ENCODE data around the gene SYT3. TPM values are rescaled to one million over a fixed set of nuclear protein-coding genes. Genes with fewer than 3 reads are reported as not detected.

SYT3 gene
- total RNA-seq, 1 donor from 2014 or later = 0.82 TPM

- no peak for DNase-seq (ENCODE audit: extremely low read depth, low read depth, low spot score)
These were observed 22.3 kb upstream of the SYT3 start for GRCh38 chr19:50661766-50662650.

DNA sequence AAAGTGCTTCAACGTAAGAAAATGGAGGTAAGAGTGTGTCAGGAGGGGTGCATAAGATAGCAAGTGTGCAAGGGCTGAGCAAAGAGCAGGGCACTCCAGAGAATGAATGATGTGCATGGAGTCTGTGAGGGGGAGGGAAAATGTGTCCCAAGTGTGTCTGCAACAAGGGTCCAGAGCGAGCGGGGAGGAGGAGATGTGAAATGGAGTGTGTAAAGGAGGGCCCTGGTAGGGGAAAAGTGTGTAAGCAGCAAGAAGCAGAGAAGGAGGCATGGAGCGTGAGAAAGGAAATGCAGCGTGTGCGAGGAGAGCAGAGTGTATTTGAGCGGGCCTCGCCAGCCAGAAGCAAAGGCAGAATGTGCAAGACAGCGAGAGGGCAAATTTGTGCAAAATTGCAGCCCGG is 21.3 kb upstream of the SYT3 start:
- DNase-seq (ENCODE audit: extremely low read depth, low read depth, low spot score) = no peak

- no peak for DNase-seq (ENCODE audit: extremely low read depth, low read depth, low spot score)
These were observed 20.3 kb upstream of the SYT3 start for GRCh38 chr19:50660088-50660366.

DNA sequence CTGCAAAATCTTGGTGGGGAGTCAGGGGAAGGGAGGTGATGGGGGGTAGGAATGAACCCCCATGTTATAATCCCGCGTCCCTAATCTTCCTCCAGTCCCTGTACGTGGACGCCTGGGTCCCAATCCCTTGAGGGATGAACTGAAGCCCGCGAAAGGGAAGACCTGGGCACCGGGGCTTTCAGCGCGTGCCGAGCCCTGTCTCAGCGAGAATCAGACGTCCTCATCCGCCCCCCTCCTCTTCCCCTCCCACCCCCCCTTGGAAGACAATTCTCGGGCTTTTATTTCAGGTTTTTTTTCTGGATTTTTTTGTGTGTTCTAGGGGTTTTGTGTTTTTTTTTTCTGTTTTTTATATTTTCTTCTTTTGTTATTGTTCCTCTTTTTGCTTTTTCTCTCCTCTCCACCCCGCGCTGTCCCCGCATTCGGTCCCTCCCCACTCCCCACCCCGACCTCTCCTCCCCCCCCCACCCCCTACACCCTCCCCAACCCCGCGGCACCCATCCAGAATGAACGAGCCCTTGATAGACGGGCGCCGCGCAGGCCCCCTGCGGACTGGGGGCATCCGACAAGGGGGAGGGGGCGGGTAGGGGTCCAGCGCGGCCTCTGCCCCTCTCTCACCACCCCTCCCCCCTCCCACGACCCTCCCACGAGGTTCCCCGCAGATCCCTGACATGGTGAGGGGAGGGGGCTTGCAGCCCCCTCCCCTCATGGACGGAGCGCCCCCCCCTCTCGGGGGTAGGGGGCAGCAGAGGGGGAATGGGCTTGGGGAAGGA is 19.8 kb upstream of the SYT3 start:
- no peak for DNase-seq (ENCODE audit: extremely low read depth, low read depth, low spot score)

DNA sequence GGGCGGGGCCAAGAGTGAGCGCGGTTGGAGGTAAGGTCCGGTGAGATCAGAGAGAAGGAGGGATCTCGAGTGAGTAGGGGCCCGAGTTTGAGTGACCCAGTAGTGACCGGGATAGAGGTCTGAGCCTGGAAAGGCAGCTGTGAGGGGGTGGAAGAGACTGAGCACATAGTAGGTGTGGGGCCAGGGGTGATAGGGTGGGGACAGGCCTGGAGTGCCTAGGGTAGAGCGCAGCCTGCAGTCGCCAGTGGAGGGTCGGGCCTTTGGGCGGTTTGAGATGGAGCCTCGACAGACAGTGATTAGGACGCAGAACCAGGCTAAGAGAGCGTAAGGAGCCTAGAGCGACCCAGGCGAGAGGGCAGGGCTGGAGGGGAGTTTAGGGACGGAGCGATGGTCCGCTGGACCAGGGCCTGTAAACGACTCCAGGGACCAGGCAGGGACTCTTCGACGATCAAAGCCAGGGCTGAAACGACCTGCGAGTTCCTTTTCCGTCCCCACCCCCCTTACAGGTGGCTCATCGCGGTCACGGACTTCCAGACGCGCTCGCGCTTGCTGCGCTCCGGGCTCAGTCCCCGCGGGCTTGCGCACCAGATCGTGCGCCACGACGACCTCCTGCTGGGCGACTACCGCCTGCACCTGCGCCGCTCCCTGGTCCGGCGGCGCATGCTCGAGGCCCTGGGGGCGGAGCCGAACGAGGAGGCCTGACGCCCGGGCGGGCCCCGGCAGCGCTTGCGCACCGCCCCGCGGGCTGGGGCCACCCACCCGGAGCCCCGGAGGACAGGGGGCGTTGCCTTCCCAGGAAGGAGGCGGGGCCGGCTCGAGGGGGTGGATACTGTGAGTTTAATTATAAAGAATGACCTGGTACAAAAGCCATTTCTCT is 19.0 kb upstream of the SYT3 start:
- DNase-seq (ENCODE audit: extremely low read depth, low read depth, low spot score) = no peak

GRCh38 chr19:50657712-50658440 is 18.2 kb upstream of the SYT3 start:
- DNase-seq (ENCODE audit: extremely low read depth, low read depth, low spot score) = peak; percentile 87

GRCh38 chr19:50657222-50657669 is 17.6 kb upstream of the SYT3 start:
- DNase-seq (ENCODE audit: extremely low read depth, low read depth, low spot score) = no peak

DNA sequence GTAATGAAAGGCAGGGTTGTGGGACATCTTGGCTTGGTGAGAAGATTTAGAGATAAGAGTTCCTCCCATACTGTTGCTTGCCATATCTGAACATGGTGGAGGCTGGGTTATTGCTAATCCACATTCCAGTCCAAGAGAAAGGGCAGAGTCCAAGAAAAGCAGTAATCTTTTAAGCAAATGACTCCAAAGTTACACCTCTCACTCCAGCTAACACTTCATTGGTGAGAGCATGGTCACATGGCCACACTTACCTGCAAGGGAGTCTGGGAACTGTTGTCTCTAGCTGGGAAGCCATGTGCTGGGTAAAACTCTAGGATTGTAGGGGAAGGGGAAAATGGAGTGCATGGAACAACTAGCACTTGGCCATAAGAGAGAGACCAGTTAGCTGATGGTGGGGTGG is 15.2 kb upstream of the SYT3 start:
- DNase-seq (ENCODE audit: extremely low read depth, low read depth, low spot score) = no peak

DNA sequence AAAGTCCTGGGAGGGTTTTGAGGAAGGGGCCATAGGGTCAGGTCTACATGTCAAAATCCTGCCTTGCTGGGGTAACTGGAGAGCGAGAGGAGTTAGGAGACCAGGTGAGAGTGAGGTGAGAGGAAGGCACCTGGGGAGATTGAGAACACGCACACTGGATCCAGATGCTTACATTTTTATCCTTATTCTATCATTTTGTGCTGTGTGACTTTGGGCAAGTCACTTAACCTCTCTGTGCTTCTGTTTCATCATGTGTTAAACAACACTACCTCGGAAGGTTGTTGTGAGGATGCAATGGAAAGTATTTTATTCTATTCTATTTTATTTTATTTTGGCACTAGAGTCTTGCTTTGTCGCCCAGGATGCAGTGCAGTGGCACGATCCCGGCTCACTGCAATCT is 13.0 kb upstream of the SYT3 start:
- no peak for DNase-seq (ENCODE audit: extremely low read depth, low read depth, low spot score)

- no peak for DNase-seq (ENCODE audit: extremely low read depth, low read depth, low spot score)
These were observed 11.5 kb upstream of the SYT3 start for GRCh38 chr19:50651174-50651573.

DNA sequence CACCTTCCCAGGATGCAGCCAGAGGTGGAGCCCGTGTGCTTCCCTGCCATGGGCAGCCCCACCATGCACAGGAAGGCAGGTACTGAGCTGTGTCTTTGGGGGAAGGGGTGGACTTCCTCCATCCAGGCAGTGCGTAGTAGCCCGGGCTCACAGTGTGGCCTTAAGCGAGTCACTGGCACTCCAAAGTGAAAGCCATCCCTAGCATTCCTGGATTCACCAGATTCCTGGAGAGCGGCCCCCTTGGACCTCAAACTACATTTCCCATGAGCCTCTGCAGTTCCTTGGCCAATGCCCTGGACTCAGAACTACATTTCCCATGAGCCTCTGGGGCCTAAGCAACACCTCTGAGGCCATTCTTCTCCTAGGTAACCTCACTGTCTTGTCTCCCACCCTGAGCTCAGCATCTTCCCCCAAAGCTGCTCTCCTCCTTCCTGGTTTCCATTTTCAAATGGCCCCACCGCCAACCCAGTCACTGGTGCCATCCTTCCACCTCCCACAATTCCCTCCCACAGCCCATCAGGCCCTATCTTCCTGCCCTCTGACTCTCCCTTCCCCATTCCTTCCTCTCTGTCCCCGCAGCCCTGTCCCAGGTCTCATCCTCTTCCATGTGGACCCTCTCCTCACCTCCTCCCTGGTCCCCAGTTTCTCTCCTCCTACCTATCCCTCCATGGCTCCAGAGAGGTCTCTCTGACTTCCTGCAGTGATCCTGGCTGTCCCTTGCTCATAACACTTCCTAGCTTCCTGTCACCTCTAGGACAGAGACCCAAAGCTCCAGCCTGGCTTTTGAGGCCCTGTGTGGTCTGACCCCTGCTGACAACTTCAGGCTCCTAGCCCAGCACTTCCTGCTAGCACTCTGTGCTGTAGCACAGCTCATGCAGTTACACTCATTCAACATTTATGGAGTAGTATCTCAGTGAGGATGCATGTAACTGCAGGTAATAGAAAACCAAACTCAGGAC is 10.0 kb upstream of the SYT3 start, which contains the start of gene C19orf81:
Gene C19orf81, plus strand, starts transcription at position 13 of the 959 bp plus-strand sequence. Its CDS starts 0 bp downstream, at position 13.
- no peak for DNase-seq (ENCODE audit: extremely low read depth, low read depth, low spot score)

GRCh38 chr19:50648659-50649058 is 9.0 kb upstream of the SYT3 start:
- DNase-seq (ENCODE audit: extremely low read depth, low read depth, low spot score) = no peak

DNA sequence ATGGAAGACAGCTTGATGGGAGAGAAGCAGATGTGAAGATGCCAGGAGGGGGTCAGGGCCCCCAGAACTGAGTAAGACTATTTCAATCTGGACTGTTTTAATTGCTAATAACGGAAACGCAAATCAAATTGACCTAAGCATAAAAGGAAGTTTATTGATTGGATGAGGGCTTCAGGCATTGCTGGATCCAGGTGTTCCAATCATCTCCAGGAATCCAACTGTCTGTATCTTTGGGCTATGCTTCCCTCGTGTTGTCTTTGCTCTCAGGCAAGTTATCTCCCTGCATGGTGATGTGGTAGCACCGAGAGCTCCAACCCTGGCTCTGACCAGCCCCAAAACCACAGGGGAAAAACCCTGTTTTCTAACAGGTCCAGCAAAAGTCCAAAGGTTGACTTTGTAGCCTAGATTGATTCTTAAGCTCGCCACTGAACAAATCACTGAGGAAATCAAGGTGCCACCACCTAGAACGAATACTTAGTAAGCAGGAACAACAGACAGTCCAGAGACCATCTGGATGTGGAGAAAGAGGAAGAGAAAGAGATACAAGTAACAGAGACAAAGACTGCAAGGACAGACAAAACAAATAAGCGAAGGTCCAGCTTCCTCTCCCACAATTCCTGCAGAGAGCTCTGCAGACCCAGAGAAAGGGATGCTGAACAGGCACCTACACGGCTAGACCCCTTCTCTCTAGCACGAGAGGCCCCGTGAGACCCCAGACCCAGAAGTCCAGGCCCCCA is 8.4 kb upstream of the SYT3 start:
- DNase-seq (ENCODE audit: extremely low read depth, low read depth, low spot score) = no peak

- no peak for DNase-seq (ENCODE audit: extremely low read depth, low read depth, low spot score)
These were observed 6.6 kb upstream of the SYT3 start for GRCh38 chr19:50646074-50646807.

DNA sequence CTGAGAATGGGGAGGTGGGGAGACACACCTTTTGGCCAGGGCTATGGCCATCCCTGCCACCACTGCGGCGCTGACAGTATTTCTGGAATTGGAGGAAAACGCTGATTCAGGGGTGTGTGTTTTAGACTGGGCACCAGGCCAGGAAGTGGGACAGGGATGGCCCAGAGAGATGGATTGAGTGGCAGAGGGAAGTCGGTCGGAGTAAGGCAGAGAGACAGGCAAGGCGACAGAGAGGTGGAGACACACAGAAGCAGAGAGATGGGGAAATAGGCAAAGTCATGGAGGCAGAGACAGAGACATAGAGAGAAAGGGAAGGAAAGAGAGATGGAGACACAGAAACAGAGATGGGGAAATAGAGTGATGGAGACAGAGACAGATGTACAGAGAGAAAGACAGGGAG is 5.4 kb upstream of the SYT3 start:
- no peak for DNase-seq (ENCODE audit: extremely low read depth, low read depth, low spot score)

GRCh38 chr19:50644315-50644915 is 4.7 kb upstream of the SYT3 start:
- no peak for DNase-seq (ENCODE audit: extremely low read depth, low read depth, low spot score)

DNA sequence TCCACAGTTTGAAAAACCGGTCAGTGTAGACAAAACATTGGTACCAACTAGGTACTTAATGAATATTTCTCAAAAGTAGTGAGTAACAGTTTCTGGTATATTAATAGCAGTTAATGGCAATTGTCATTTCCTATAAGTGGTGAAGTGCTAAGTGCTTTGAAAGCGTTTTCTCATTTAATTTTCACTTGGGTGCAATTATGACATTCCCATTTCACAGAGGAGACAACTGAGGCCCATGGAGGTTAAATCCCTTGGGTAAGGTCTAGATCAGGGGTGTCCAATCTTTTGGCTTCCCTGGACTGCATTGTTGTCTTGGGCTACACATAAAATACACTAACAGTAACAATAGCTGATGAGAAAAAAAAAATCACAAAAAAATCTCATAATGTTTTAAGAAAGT is 687 bp upstream of the SYT3 start:
- DNase-seq (ENCODE audit: extremely low read depth, low read depth, low spot score) = no peak

DNA sequence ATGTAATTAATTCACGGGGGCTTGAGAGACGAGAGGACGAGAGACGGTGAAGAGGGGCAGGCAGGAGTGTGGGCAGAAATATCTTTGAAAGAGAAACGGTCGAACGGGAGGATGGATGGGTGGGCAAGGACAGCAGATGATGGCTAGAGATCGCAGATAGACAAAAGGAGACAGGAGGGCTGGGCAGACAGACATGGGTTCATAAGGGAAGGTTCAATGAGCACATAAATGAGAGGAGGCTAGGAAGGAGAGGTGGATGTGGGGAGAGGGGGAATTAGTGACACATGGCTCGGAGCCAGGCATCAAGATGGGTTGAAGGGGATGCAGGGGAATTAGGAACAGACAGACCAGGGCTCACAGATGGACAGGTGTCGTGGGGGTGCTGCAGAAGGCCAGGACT is 1.1 kb downstream of the SYT3 start:
- DNase-seq (ENCODE audit: extremely low read depth, low read depth, low spot score) = no peak
